ENCODE data around the gene ATF6. TPM values are rescaled to one million over a fixed set of nuclear protein-coding genes. Genes with fewer than 3 reads are reported as not detected.

The ATF6 gene
- total and polyA plus RNA-seq, 2 of the 4 experiments (the other 2 are of a cell fraction): 12.2 to 17.6 TPM

- H3K79me1 ChIP-seq (ENCODE audit: low read depth in 1 of 2, low read length in 2 of 2): no peaks in the 10 kb centered on the region; a peak in 1 of 4 replicates
- ChIA-PET POLR2A (ENCODE audit: unreplicated experiment) (no interaction called here), CTCF (interaction anchor here (0.6 to 1.2 kb wide), 2 partner anchors 39 to 41 kb away, joined by 4 read pairs; no protein-coding TSS in a partner anchor)
- H3K23ac ChIP-seq (ENCODE audit: low read depth, low read length): no peak overlapping the region
- DNase-seq (peak; percentile 20), ATAC-seq (ENCODE audit: low read depth) (peak; percentile 40; the same call in 1 of the 2 replicates)
- intact Hi-C loops (cut with micrococcal nuclease): no loop called here
- no peak overlapping the region for H2BK120ac ChIP-seq (ENCODE audit: low read depth, low read length)
- peak; percentile 28 for TF ChIP-seq CTCF (conservative IDR thresholded peaks at IDR 0.05; ENCODE audit: low read depth, low read length)
- peak; percentile 17; the same call in 1 of the 2 replicates for TF ChIP-seq RAD21 (IDR thresholded peaks at IDR 0.05; ENCODE audit: low read length)
- TF ChIP-seq MAZ (IDR thresholded peaks at IDR 0.05; ENCODE audit: borderline replicate concordance, low read depth, low read length): no peak
- peak; percentile 24; the same call in 1 of the 2 replicates for TF ChIP-seq SMC3 (IDR thresholded peaks at IDR 0.05; ENCODE audit: low read depth, low read length)
- peaks cover under 1% of the 10 kb centered on the region; the same call in 1 of the 2 replicates for H3K4me1 ChIP-seq (ENCODE audit: control insufficient read depth, insufficient read depth, low read length)
- no peaks in the 10 kb centered on the region for H3K27me3 ChIP-seq (ENCODE audit: control insufficient read depth, insufficient read depth, low read length)
- WGBS, 2 experiments (ENCODE audit: extremely low coverage in 2 of 2, insufficient read length in 1 of 2): 100% methylated on average over 1 of the region's 3 CpGs; no CpG with 5 or more reads in 1 of the 2 experiments
- no peak overlapping the region for H3K56ac ChIP-seq (ENCODE audit: extremely low read depth, insufficient read depth, low read length)
- dilution Hi-C loops (cut with HindIII; ENCODE audit: low sequenced_read_pairs, unreplicated experiment): no loop called here
- no peak overlapping the region for H3K4me3 ChIP-seq (ENCODE audit: insufficient read depth, low read depth, low read length)
- no peak overlapping the region for H4K8ac ChIP-seq (ENCODE audit: low read depth in 2 of 2, low read length in 2 of 2)
- no peak overlapping the region for H2AK5ac ChIP-seq (ENCODE audit: low read depth, low read length)
- H2BK5ac ChIP-seq (ENCODE audit: low read depth, low read length, poor library complexity, severe bottlenecking): no peak overlapping the region
- H2BK20ac ChIP-seq (ENCODE audit: low read depth, low read length): no peak overlapping the region
- no peak overlapping the region for H3K14ac ChIP-seq (replicated peaks; ENCODE audit: low read depth, low read length)
- H3K9me1 ChIP-seq (ENCODE audit: insufficient read depth, low read length): no peaks in the 10 kb centered on the region
- no peaks in the 10 kb centered on the region for H4K20me1 ChIP-seq (ENCODE audit: insufficient read depth, low read length)
- H3K27ac ChIP-seq (ENCODE audit: insufficient read depth, low read length): no peak overlapping the region
- no peak overlapping the region for H3K4me2 ChIP-seq (ENCODE audit: low read depth, low read length)
- BruUV-seq (replicated peaks): no TSS peak
- in situ Hi-C loops (cut with MboI; ENCODE audit: low sequenced_read_pairs): no loop called here
- no peak overlapping the region for H2AFZ ChIP-seq (replicated peaks; ENCODE audit: low read length, poor library complexity)
- H4K5ac ChIP-seq (ENCODE audit: low read depth, low read length): no peak overlapping the region
- no peak overlapping the region for H3K18ac ChIP-seq (ENCODE audit: low read depth, low read length)
- H4K91ac ChIP-seq (ENCODE audit: insufficient read depth, low read depth, low read length): no peak overlapping the region
- no peak overlapping the region for H2BK15ac ChIP-seq (ENCODE audit: low read depth, low read length)
- H3K36me3 ChIP-seq (ENCODE audit: control insufficient read depth, insufficient read depth, low read length): no peaks in the 10 kb centered on the region
- no peak overlapping the region for H3K4ac ChIP-seq (ENCODE audit: low read depth, low read length)
- no peak overlapping the region for H2AK9ac ChIP-seq (replicated peaks; ENCODE audit: low read depth, low read length, poor library complexity)
- no peak overlapping the region for H3K9ac ChIP-seq (ENCODE audit: low read depth, low read length)
- peaks cover 2% of the 10 kb centered on the region; the same call in 1 of the 2 replicates for H3K9me3 ChIP-seq (ENCODE audit: control insufficient read depth, insufficient read depth, low read length)
Measured at GRCh38 chr1:161905269-161905884, 139.3 kb downstream of the ATF6 start.
